ENCODE data around the gene ISM2. TPM values are rescaled to one million over a fixed set of nuclear protein-coding genes. Genes with fewer than 3 reads are reported as not detected.

ISM2 gene
- total RNA-seq, 1 donor from 2014 or later = 0.39 TPM

DNA sequence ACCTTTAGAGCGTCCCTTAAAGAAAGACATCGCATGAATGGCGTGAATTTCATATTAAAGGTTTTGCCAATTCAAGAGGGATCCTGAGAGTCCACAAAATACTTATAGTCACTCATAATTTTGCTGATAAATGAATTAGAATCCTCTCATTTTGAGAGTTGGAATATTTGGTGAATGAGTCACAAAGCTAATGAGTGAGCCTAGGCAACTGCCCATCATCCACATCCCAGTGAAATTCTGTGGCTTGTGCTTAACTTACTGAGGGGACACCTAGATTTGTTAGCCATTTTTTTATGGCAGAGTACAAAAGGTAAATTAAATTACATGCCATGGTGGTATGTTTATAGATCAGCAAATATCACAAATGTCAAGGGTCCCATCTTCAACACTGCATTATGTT is 62.6 kb downstream of the ISM2 start:
- H3K9me3 Mint-ChIP-seq (ENCODE audit: unreplicated experiment) = no peaks in the 10 kb centered on the region
- TF ChIP-seq, protein P1, sequence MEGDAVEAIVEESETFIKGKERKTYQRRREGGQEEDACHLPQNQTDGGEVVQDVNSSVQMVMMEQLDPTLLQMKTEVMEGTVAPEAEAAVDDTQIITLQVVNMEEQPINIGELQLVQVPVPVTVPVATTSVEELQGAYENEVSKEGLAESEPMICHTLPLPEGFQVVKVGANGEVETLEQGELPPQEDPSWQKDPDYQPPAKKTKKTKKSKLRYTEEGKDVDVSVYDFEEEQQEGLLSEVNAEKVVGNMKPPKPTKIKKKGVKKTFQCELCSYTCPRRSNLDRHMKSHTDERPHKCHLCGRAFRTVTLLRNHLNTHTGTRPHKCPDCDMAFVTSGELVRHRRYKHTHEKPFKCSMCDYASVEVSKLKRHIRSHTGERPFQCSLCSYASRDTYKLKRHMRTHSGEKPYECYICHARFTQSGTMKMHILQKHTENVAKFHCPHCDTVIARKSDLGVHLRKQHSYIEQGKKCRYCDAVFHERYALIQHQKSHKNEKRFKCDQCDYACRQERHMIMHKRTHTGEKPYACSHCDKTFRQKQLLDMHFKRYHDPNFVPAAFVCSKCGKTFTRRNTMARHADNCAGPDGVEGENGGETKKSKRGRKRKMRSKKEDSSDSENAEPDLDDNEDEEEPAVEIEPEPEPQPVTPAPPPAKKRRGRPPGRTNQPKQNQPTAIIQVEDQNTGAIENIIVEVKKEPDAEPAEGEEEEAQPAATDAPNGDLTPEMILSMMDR (IDR thresholded peaks at IDR 0.05; ENCODE audit: insufficient read depth, low read depth, low read length) = no peak
- no peak for TF ChIP-seq EZH2 (IDR thresholded peaks at IDR 0.05; ENCODE audit: insufficient read depth, low read length)
- H3K9me3 ChIP-seq (ENCODE audit: insufficient read depth, low read depth, low read length) = no peaks in the 10 kb centered on the region
- peaks cover 8% of the 10 kb centered on the region for H3K4me1 Mint-ChIP-seq (ENCODE audit: low read depth, unreplicated experiment)
- no peaks in the 10 kb centered on the region for H3K79me2 ChIP-seq (ENCODE audit: insufficient read depth, low read length)
- H3K4me2 ChIP-seq (ENCODE audit: low read length) = no peak overlapping the region
- no peaks in the 10 kb centered on the region for H3K4me1 ChIP-seq (ENCODE audit: insufficient read depth, low read length)
- H3K27me3 Mint-ChIP-seq (ENCODE audit: low read depth, unreplicated experiment) = no peaks in the 10 kb centered on the region
- peaks cover 35% of the 10 kb centered on the region for H3K36me3 ChIP-seq (ENCODE audit: insufficient read depth, low read length)
- H3K27ac ChIP-seq (ENCODE audit: low read depth, low read length) = no peak overlapping the region
- H2AFZ ChIP-seq (ENCODE audit: low read depth, low read length) = no peak overlapping the region
- FAIRE-seq (no peak), DNase-seq (ENCODE audit: low read depth) (no peak)
- no peaks in the 10 kb centered on the region for H3K27me3 ChIP-seq (ENCODE audit: insufficient read depth, low read length)
- no peak overlapping the region for H3K9ac ChIP-seq (ENCODE audit: low read length)
- no peak overlapping the region for H3K27ac Mint-ChIP-seq (ENCODE audit: unreplicated experiment)
- H3K36me3 Mint-ChIP-seq (ENCODE audit: low read depth, unreplicated experiment) = peaks cover 21% of the 10 kb centered on the region
- no peaks in the 10 kb centered on the region for H4K20me1 ChIP-seq (ENCODE audit: insufficient read depth, low read length)
- H3K4me3 ChIP-seq (ENCODE audit: insufficient read depth, low read depth, low read length) = no peak overlapping the region
- H3K4me3 Mint-ChIP-seq (ENCODE audit: unreplicated experiment) = no peak overlapping the region

DNA sequence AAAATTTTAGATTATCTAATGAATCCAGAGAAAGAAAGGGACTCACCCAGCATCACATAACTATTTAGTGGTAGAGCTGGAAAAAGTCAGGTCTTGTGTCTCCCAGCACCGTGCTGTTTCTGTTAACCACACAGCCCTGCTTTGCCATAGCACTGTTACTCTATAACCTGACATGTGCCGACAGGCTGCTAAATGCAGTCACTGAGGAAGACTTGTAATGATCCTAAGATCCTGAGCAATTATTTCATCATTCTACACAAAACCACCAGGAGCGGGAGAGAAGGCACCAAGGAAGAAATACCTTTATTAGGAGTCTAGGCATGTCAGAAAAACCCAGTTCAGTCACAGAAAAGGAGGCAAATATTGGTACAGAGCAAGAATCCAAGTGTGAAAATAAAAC is 72.2 kb downstream of the ISM2 start:
- no peaks in the 10 kb centered on the region for H4K20me1 ChIP-seq (ENCODE audit: insufficient read depth, low read length)

DNA sequence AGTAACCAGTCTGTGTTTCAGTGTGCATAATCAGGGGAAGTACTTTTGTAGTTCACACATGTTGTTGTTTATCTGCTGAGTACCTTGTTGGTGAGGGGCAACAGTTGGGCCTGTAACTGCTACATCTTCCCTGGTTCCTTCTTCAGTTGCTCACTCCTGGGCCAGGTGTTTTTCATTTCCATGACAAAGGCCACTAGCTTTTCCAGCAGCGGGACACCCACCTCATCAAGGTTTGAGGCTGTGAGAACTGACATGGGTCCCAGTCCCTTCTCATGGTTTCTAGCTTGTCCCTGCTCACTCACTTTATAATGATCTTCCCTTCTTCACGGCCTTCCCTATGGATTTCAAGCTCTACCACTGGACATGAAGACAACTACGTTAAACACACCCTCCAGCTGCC is 73.8 kb downstream of the ISM2 start:
- Mint-ChIP-seq H3K4me3 (ENCODE audit: unreplicated experiment) (no peak overlapping the region), H3K27ac (ENCODE audit: unreplicated experiment) (no peak overlapping the region), H3K27me3 (ENCODE audit: low read depth, unreplicated experiment) (no peaks in the 10 kb centered on the region), H3K9me3 (ENCODE audit: unreplicated experiment) (peaks cover 12% of the 10 kb centered on the region), H3K4me1 (ENCODE audit: low read depth, unreplicated experiment) (peaks cover 6% of the 10 kb centered on the region), H3K36me3 (ENCODE audit: low read depth, unreplicated experiment) (peaks cover 39% of the 10 kb centered on the region)
- no peak for FAIRE-seq
- Histone ChIP-seq H4K20me1 (ENCODE audit: insufficient read depth, low read length) (no peaks in the 10 kb centered on the region), H3K36me3 (ENCODE audit: insufficient read depth, low read length) (peaks cover 46% of the 10 kb centered on the region), H3K4me3 (ENCODE audit: insufficient read depth, low read depth, low read length) (no peak overlapping the region), H2AFZ (ENCODE audit: low read depth, low read length) (no peak overlapping the region), H3K4me1 (ENCODE audit: insufficient read depth, low read length) (no peaks in the 10 kb centered on the region), H3K9me3 (ENCODE audit: insufficient read depth, low read depth, low read length) (no peaks in the 10 kb centered on the region), H3K27ac (ENCODE audit: low read depth, low read length) (no peak overlapping the region), H3K4me2 (ENCODE audit: low read length) (no peak overlapping the region), H3K79me2 (ENCODE audit: insufficient read depth, low read length) (no peaks in the 10 kb centered on the region), H3K9ac (ENCODE audit: low read length) (no peak overlapping the region), H3K27me3 (ENCODE audit: insufficient read depth, low read length) (no peaks in the 10 kb centered on the region)
- TF ChIP-seq, protein P1 (IDR thresholded peaks at IDR 0.05; ENCODE audit: insufficient read depth, low read depth, low read length) = no peak
- no peak for TF ChIP-seq EZH2 (IDR thresholded peaks at IDR 0.05; ENCODE audit: insufficient read depth, low read length)
- DNase-seq (ENCODE audit: low read depth) = no peak

More for the DNA sequence above, 72.2 kb downstream of the ISM2 start:
- Histone ChIP-seq H3K36me3 (ENCODE audit: insufficient read depth, low read length) (peaks cover 48% of the 10 kb centered on the region), H3K4me3 (ENCODE audit: insufficient read depth, low read depth, low read length) (no peak overlapping the region), H3K79me2 (ENCODE audit: insufficient read depth, low read length) (no peaks in the 10 kb centered on the region), H3K27me3 (ENCODE audit: insufficient read depth, low read length) (no peaks in the 10 kb centered on the region), H3K9me3 (ENCODE audit: insufficient read depth, low read depth, low read length) (no peaks in the 10 kb centered on the region), H2AFZ (ENCODE audit: low read depth, low read length) (no peak overlapping the region), H3K9ac (ENCODE audit: low read length) (no peak overlapping the region), H3K4me1 (ENCODE audit: insufficient read depth, low read length) (no peaks in the 10 kb centered on the region), H3K27ac (ENCODE audit: low read depth, low read length) (no peak overlapping the region), H3K4me2 (ENCODE audit: low read length) (no peak overlapping the region)
- no peak overlapping the region for H3K4me3 Mint-ChIP-seq (ENCODE audit: unreplicated experiment)
- TF ChIP-seq, protein P1 (IDR thresholded peaks at IDR 0.05; ENCODE audit: insufficient read depth, low read depth, low read length) = no peak
- TF ChIP-seq EZH2 (IDR thresholded peaks at IDR 0.05; ENCODE audit: insufficient read depth, low read length) = no peak
- no peak for FAIRE-seq
- no peak for DNase-seq (ENCODE audit: low read depth)
- H3K4me1 Mint-ChIP-seq (ENCODE audit: low read depth, unreplicated experiment) = peaks cover 6% of the 10 kb centered on the region
- peaks cover 35% of the 10 kb centered on the region for H3K36me3 Mint-ChIP-seq (ENCODE audit: low read depth, unreplicated experiment)
- H3K9me3 Mint-ChIP-seq (ENCODE audit: unreplicated experiment) = peaks cover 5% of the 10 kb centered on the region
- H3K27me3 Mint-ChIP-seq (ENCODE audit: low read depth, unreplicated experiment) = no peaks in the 10 kb centered on the region
- no peak overlapping the region for H3K27ac Mint-ChIP-seq (ENCODE audit: unreplicated experiment)

Other genes with a start within 250 kb of the ISM2 start
- gene NGB, start 227.6 kb downstream of the ISM2 start, total RNA-seq = not detected in 2 replicates
- 50.2 and 53.4 TPM in 2 replicates for gene POMT2, start 177.9 kb downstream of the ISM2 start, total RNA-seq
- gene GSTZ1, start 177.8 kb downstream of the ISM2 start, total RNA-seq = 17.6 and 18.0 TPM in 2 replicates
- gene TMED8, start 121.7 kb downstream of the ISM2 start, total RNA-seq = 10.0 and 10.2 TPM in 2 replicates
- gene SAMD15, start 121.4 kb downstream of the ISM2 start, total RNA-seq = 2.1 and 2.9 TPM in 2 replicates
- gene NOXRED1, start 75.3 kb downstream of the ISM2 start, total RNA-seq = 0.72 and 0.82 TPM in 2 replicates
- gene VIPAS39, start 41.2 kb downstream of the ISM2 start, total RNA-seq = 22.9 and 24.0 TPM in 2 replicates
- gene AHSA1, start 40.7 kb downstream of the ISM2 start, total RNA-seq = 157 and 177 TPM in 2 replicates
- gene SPTLC2, start 117.8 kb upstream of the ISM2 start, total RNA-seq = 51.2 and 55.9 TPM in 2 replicates
- 13.2 and 15.2 TPM in 2 replicates for gene ALKBH1, start 209.2 kb upstream of the ISM2 start, total RNA-seq
- gene SLIRP, start 209.3 kb upstream of the ISM2 start, total RNA-seq = 189 and 200 TPM in 2 replicates

Measured in astrocyte (in vitro differentiated cells and primary cell).